ENCODE data around the gene ARHGAP15. TPM values are rescaled to one million over a fixed set of nuclear protein-coding genes. Genes with fewer than 3 reads are reported as not detected.

Gene ARHGAP15
- total RNA-seq, 4 donors from 2014 or later, result 0.80 to 53.1 (median 12.7) TPM

GRCh38 chr2:143219266-143219665 is 90.0 kb downstream of the ARHGAP15 start:
- no peak for DNase-seq
- Histone ChIP-seq H3K4me3 (no peak overlapping the region), H3K27ac (no peak overlapping the region), H3K36me3 (no peaks in the 10 kb centered on the region), H3K4me1 (no peaks in the 10 kb centered on the region), H3K27me3 (no peaks in the 10 kb centered on the region), H3K9me3 (no peaks in the 10 kb centered on the region)
- no peak for TF ChIP-seq POLR2A (IDR thresholded peaks at IDR 0.05)
- no peak for TF ChIP-seq POLR2AphosphoS5 (IDR thresholded peaks at IDR 0.05)
- WGBS, 2 donors (ENCODE audit: low coverage in 1 of 2), result 71 to 86% methylated on average over 3 of the region's 3 CpGs
- in situ Hi-C loops (cut with MboI; ENCODE audit: low pct_ligation_motif_present in 1 of 4, low pct_unique_long_range_greater_than_20kb in 1 of 4, low sequenced_read_pairs in 3 of 4) (loop anchor here in 1 of 4 donors (10.0 kb wide), 1 partner anchor 46 kb away; no protein-coding TSS in a partner anchor), intact Hi-C loops (cut with DNase I; ENCODE audit: low total_unique reads) (no loop called here)

DNA sequence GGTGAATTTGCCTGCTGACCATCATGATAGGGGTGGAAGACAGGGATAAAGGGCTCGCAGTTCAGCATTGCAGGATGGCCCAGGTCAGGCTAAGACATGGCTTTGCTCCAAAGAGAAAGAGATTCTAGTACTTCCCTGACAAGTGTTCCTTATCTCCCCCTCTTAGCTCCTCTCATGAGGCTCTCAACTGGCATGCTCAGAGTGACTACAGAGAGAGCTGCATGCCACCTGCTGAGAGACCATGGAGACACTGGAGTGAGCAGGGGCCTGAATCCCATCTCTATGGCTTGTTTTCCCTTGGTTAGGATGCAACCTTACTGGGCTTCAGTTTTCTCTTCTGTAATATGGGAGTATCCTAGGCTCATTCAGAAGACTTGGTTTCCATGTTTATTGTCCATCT is 94.3 kb downstream of the ARHGAP15 start:
- Histone ChIP-seq H3K27me3 (no peaks in the 10 kb centered on the region), H3K4me1 (no peaks in the 10 kb centered on the region), H3K36me3 (no peaks in the 10 kb centered on the region), H3K4me3 (no peak overlapping the region), H3K27ac (no peak overlapping the region), H3K9me3 (no peaks in the 10 kb centered on the region)
- in situ Hi-C loops (cut with MboI; ENCODE audit: low pct_ligation_motif_present in 1 of 4, low pct_unique_long_range_greater_than_20kb in 1 of 4, low sequenced_read_pairs in 3 of 4) (no loop called here), intact Hi-C loops (cut with DNase I; ENCODE audit: low total_unique reads) (no loop called here)
- no peak for DNase-seq
- 89% methylated on average over 1 of the region's 1 CpG; no CpG with 5 or more reads in 1 of the 2 donors for WGBS, 2 donors (ENCODE audit: low coverage in 1 of 2)
- TF ChIP-seq POLR2A (IDR thresholded peaks at IDR 0.05), result no peak
- no peak for TF ChIP-seq CTCF (IDR thresholded peaks at IDR 0.05)
- no peak for TF ChIP-seq EP300 (IDR thresholded peaks at IDR 0.05; ENCODE audit: low read depth)
- no peak for TF ChIP-seq POLR2AphosphoS5 (IDR thresholded peaks at IDR 0.05)

- DNase-seq, result no peak
- 39 to 42% methylated on average over 3 to 4 of the region's 4 CpGs for WGBS, 2 donors (ENCODE audit: low coverage in 1 of 2)
- H3K27me3 ChIP-seq, result no peaks in the 10 kb centered on the region
- intact Hi-C loops (cut with DNase I; ENCODE audit: low total_unique reads) (loop anchor here (2.0 kb wide), 1 partner anchor 115 kb away; no protein-coding TSS in a partner anchor), in situ Hi-C loops (cut with MboI; ENCODE audit: low pct_ligation_motif_present in 1 of 4, low pct_unique_long_range_greater_than_20kb in 1 of 4, low sequenced_read_pairs in 3 of 4) (no loop called here)
- H3K36me3 ChIP-seq, result no peaks in the 10 kb centered on the region
- H3K4me3 ChIP-seq, result no peak overlapping the region
- no peak overlapping the region for H3K27ac ChIP-seq
- no peaks in the 10 kb centered on the region for H3K4me1 ChIP-seq
- TF ChIP-seq POLR2AphosphoS5 (IDR thresholded peaks at IDR 0.05) (no peak), POLR2A (IDR thresholded peaks at IDR 0.05) (no peak), EP300 (IDR thresholded peaks at IDR 0.05; ENCODE audit: low read depth) (no peak), CTCF (IDR thresholded peaks at IDR 0.05) (no peak)
- H3K9me3 ChIP-seq, result no peaks in the 10 kb centered on the region
These were observed 96.7 kb downstream of the ARHGAP15 start for GRCh38 chr2:143225931-143226330.

DNA sequence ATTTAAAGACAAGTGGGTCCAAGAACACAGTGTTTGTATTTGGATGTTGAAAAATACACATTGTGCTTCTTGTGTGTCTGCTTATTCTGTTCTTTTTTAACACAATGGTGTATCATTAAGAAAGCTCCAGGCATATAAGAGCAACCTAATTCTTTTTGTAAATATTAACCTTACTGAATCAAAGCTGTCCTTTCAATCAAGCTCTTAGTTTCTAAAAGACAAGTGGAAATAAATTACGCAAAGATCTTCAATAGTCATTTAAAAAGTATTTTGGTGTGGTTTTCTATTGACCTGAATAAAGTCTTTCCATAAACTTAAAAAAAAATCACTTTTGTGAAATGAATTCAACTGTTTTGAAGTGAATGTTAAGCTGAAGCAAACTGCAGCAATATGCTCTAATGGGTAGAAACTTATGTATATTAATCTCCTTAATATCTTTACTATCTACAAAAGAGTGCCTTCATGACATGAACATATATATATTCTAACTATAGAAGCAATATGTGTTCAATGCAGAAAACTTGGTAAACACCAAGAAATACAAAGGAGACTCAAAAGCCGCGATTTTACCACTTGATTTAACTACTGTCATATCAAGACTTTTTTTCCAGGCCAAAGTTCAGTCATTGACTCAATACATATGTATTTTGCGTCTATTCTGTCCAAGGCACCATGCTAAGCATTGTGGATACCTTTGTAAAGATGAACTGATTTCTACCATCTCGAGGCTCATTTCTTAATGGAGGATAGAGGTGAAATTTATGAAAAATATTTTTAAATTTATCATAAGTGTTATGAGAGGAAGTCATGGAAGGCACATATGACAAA is 97.7 kb downstream of the ARHGAP15 start:
- H3K27me3 ChIP-seq, result no peaks in the 10 kb centered on the region
- WGBS, 2 donors (ENCODE audit: low coverage in 1 of 2), result 74 to 84% methylated on average over 5 of the region's 5 CpGs
- no peak for TF ChIP-seq EP300 (IDR thresholded peaks at IDR 0.05; ENCODE audit: low read depth)
- TF ChIP-seq CTCF (IDR thresholded peaks at IDR 0.05), result no peak
- TF ChIP-seq POLR2AphosphoS5 (IDR thresholded peaks at IDR 0.05), result no peak
- TF ChIP-seq POLR2A (IDR thresholded peaks at IDR 0.05), result no peak

More for the DNA sequence above, 97.7 kb downstream of the ARHGAP15 start:
- no peak overlapping the region for H3K4me3 ChIP-seq
- no peaks in the 10 kb centered on the region for H3K36me3 ChIP-seq
- intact Hi-C loops (cut with DNase I; ENCODE audit: low total_unique reads), result no loop called here
- no peak for DNase-seq
- H3K9me3 ChIP-seq, result no peaks in the 10 kb centered on the region
- no peak overlapping the region for H3K27ac ChIP-seq
- in situ Hi-C loops (cut with MboI; ENCODE audit: low pct_ligation_motif_present in 1 of 4, low pct_unique_long_range_greater_than_20kb in 1 of 4, low sequenced_read_pairs in 3 of 4), result no loop called here
- H3K4me1 ChIP-seq, result no peaks in the 10 kb centered on the region

Measured in transverse colon (tissue), 4 donors.